ENCODE data around the gene CRLF3.

DNA sequence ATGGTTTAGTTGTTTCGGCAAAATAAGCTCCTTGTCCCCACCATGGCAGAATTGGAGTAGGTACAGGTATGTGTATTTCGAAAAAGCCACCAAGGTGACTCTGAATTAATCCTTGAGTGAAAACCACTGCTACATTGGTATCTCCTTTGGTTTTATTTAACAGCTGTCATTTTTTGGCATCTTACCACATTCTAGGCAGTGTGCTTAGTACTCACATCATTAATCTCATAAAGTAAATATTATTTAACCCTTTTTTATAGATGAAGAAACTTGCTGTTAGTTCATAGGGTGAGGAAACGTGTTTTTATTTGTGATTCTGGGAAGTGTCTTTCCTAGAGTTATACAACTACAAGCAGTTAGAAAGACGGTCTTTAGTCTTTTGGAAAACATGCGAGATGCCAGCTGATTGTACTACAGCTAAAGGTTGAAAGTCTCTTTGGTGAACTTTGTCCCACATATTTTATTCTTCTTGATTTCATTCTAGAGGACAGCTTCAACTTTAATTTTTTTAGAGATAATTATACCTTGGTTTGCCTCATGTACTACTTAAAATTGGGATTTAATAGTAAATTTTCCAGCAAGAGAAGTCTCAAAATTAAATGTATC is 13.8 kb upstream of the CRLF3 start:
- TF ChIP-seq, protein P1, sequence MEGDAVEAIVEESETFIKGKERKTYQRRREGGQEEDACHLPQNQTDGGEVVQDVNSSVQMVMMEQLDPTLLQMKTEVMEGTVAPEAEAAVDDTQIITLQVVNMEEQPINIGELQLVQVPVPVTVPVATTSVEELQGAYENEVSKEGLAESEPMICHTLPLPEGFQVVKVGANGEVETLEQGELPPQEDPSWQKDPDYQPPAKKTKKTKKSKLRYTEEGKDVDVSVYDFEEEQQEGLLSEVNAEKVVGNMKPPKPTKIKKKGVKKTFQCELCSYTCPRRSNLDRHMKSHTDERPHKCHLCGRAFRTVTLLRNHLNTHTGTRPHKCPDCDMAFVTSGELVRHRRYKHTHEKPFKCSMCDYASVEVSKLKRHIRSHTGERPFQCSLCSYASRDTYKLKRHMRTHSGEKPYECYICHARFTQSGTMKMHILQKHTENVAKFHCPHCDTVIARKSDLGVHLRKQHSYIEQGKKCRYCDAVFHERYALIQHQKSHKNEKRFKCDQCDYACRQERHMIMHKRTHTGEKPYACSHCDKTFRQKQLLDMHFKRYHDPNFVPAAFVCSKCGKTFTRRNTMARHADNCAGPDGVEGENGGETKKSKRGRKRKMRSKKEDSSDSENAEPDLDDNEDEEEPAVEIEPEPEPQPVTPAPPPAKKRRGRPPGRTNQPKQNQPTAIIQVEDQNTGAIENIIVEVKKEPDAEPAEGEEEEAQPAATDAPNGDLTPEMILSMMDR (IDR thresholded peaks at IDR 0.05): no peak
- TF ChIP-seq ZFX (IDR thresholded peaks at IDR 0.05; ENCODE audit: borderline replicate concordance): no peak
